ENCODE measurements around the gene TMEM41A.
"Not testable (repeated sequence)": the region's sequence is repeated elsewhere in the genome, so short reads cannot be mapped to it uniquely, and the experiment has no call there.

TMEM41A gene

DNA sequence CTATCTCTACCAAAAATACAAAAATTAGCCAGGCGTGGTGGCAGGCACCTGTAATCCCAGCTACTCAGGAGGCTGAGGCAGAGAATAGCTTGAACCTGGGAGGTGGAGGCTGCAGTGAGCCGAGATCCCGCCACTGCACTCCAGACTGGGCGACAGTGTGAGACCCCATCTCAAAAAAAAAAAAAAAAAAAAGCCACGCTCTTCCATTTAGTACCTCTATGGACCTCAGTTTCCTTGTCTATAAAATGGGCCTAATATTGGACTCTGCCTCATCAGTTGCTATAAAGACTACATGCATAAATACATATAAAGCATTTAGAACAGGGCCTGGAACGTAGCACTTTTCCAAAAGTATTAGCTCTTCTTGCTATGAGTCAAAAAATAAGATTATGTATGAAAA is 23.9 kb downstream of the TMEM41A start:
- H3K27me3 ChIP-seq (replicated peaks in 2 of 5; ENCODE audit: control insufficient read depth in 4 of 5, insufficient read depth in 5 of 5, low read length in 4 of 5); H3K4me3 ChIP-seq (ENCODE audit: control insufficient read depth in 1 of 7, extremely low read depth in 1 of 7, insufficient read depth in 4 of 7, low read depth in 2 of 7, low read length in 6 of 7); H3K27ac ChIP-seq (ENCODE audit: insufficient read depth in 1 of 2, low read depth in 1 of 2, low read length in 2 of 2, poor library complexity in 1 of 2, severe bottlenecking in 2 of 2); POLR2A ChIA-PET; DNase-seq; H3K9me3 ChIP-seq (ENCODE audit: control extremely low read depth in 1 of 5, control insufficient read depth in 4 of 5, insufficient read depth in 2 of 5, low read depth in 1 of 5, low read length in 4 of 5); H3K4me1 ChIP-seq (ENCODE audit: control extremely low read depth in 1 of 4, control insufficient read depth in 4 of 4, insufficient read depth in 4 of 4, low read length in 3 of 4): not testable (repeated sequence)
- H3K36me3 ChIP-seq (ENCODE audit: control insufficient read depth in 4 of 4, insufficient read depth in 4 of 4, low read length in 3 of 4) = peaks cover 0 to 10% (median 0%) of the 10 kb centered on the region in 4 experiments
- 100% methylated on average over 3 of the region's 6 CpGs for WGBS (ENCODE audit: insufficient coverage)
- CTCF ChIA-PET = interaction anchor here (1.4 kb wide), 1 partner anchor 15 kb away, joined by 5 read pairs; no protein-coding TSS in a partner anchor

DNA sequence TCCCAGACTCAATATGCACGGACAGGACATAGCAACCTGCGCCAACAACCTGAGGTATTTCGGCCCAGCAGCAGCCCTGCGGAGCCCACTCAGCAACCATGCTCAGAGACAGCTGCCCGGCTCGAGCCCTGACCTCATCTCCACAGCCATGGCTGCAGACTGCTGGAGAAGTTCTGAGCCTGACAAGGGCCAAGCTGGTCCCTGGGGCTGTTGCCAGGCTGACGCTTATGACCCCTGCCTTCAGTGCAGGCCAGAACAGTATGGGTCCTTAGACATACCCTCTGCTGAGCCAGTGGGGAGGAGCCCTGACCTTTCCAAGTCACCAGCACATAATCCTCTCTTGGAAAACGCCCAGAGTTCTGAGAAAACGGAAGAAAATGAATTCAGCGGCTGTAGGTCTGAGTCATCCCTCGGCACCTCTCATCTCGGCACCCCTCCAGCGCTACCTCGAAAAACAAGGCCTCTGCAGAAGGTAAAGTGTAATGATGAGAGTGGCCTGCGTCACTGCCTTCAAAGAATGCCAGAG is 25.5 kb downstream of the TMEM41A start:
- Histone ChIP-seq H3K9me3 (ENCODE audit: control extremely low read depth in 1 of 5, control insufficient read depth in 4 of 5, insufficient read depth in 2 of 5, low read depth in 1 of 5, low read length in 4 of 5) (no peaks in the 10 kb centered on the region), H3K4me3 (ENCODE audit: control insufficient read depth in 1 of 7, extremely low read depth in 1 of 7, insufficient read depth in 4 of 7, low read depth in 2 of 7, low read length in 6 of 7) (no peak overlapping the region), H3K36me3 (ENCODE audit: control insufficient read depth in 4 of 4, insufficient read depth in 4 of 4, low read length in 3 of 4) (peaks cover 0 to 5% (median 0%) of the 10 kb centered on the region in 4 experiments), H3K27me3 (replicated peaks in 2 of 5; ENCODE audit: control insufficient read depth in 4 of 5, insufficient read depth in 5 of 5, low read length in 4 of 5) (no peaks in the 10 kb centered on the region), H3K4me1 (ENCODE audit: control extremely low read depth in 1 of 4, control insufficient read depth in 4 of 4, insufficient read depth in 4 of 4, low read length in 3 of 4) (no peaks in the 10 kb centered on the region), H3K27ac (ENCODE audit: insufficient read depth in 1 of 2, low read depth in 1 of 2, low read length in 2 of 2, poor library complexity in 1 of 2, severe bottlenecking in 2 of 2) (peak overlapping the region in 1 of 2 experiments; percentile 55)
- POLR2A ChIA-PET = no interaction called here
- WGBS (ENCODE audit: insufficient coverage) = 98% methylated on average over 14 of the region's 15 CpGs
- no peak for DNase-seq
- CTCF ChIA-PET = no interaction called here

DNA sequence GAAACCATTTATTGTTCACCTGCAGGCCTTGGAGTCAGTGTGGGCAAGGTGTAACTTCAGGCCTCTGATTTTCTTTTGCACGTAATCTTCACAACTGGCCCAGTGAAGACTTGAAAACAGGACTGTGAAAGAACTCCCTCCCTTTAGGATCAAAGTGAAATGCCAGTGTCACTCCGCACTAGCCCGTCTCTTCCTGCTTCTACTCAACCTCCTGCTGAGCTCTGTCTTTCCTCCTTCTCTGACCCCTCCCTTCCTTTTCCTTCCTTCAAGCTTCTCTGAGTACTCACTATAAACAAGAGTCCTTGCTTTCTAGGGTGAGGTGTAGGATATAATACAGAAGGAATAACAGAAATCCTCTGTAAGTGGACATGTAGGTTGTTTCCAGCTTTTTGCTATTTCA is 28.5 kb downstream of the TMEM41A start:
- Histone ChIP-seq H3K4me1 (ENCODE audit: control extremely low read depth in 1 of 4, control insufficient read depth in 4 of 4, insufficient read depth in 4 of 4, low read length in 3 of 4) (no peaks in the 10 kb centered on the region), H3K36me3 (ENCODE audit: control insufficient read depth in 4 of 4, insufficient read depth in 4 of 4, low read length in 3 of 4) (peaks cover 0 to 5% (median 0%) of the 10 kb centered on the region in 4 experiments), H3K27ac (ENCODE audit: insufficient read depth in 1 of 2, low read depth in 1 of 2, low read length in 2 of 2, poor library complexity in 1 of 2, severe bottlenecking in 2 of 2) (no peak overlapping the region), H3K9me3 (ENCODE audit: control extremely low read depth in 1 of 5, control insufficient read depth in 4 of 5, insufficient read depth in 2 of 5, low read depth in 1 of 5, low read length in 4 of 5) (no peaks in the 10 kb centered on the region), H3K4me3 (ENCODE audit: control insufficient read depth in 1 of 7, extremely low read depth in 1 of 7, insufficient read depth in 4 of 7, low read depth in 2 of 7, low read length in 6 of 7) (no peak overlapping the region), H3K27me3 (replicated peaks in 2 of 5; ENCODE audit: control insufficient read depth in 4 of 5, insufficient read depth in 5 of 5, low read length in 4 of 5) (no peaks in the 10 kb centered on the region)
- POLR2A ChIA-PET = no interaction called here
- CTCF ChIA-PET = interaction anchor here (1.1 to 1.6 kb wide), 2 partner anchors 16 to 105 kb away, joined by 3 read pairs; no protein-coding TSS in a partner anchor
- no peak for DNase-seq
- 95% methylated on average over 3 of the region's 3 CpGs for WGBS (ENCODE audit: insufficient coverage)

DNA sequence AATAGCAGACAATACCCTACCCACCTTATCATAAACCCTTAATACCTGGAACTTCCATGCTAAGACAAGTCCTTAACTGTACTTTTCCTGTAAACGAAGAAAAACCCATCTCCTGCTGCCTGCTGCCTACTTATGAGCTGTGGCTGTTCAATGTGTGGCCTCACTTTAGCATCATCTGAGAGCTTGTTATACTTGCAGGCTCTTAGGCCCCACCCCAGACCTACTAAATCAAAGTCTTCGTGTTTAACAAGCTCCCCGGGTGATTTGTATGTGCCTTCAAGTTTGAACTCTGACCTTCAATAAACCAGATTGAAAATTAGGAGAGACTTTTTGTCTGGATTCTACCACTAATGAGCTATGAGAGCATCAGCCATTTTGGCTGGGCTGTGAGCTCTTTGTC is 29.3 kb downstream of the TMEM41A start:
- ChIA-PET POLR2A (no interaction called here), CTCF (interaction anchor here (1.1 to 1.6 kb wide), 3 partner anchors 11 to 106 kb away, joined by 3 read pairs; no protein-coding TSS in a partner anchor)
- 96% methylated on average over 2 of the region's 3 CpGs for WGBS (ENCODE audit: insufficient coverage)
- H3K9me3 ChIP-seq (ENCODE audit: control extremely low read depth in 1 of 5, control insufficient read depth in 4 of 5, insufficient read depth in 2 of 5, low read depth in 1 of 5, low read length in 4 of 5) = no peaks in the 10 kb centered on the region
- H3K27ac ChIP-seq (ENCODE audit: insufficient read depth in 1 of 2, low read depth in 1 of 2, low read length in 2 of 2, poor library complexity in 1 of 2, severe bottlenecking in 2 of 2) = no peak overlapping the region
- DNase-seq = no peak
- peaks cover 0 to 5% (median 0%) of the 10 kb centered on the region in 4 experiments for H3K36me3 ChIP-seq (ENCODE audit: control insufficient read depth in 4 of 4, insufficient read depth in 4 of 4, low read length in 3 of 4)
- H3K4me1 ChIP-seq (ENCODE audit: control extremely low read depth in 1 of 4, control insufficient read depth in 4 of 4, insufficient read depth in 4 of 4, low read length in 3 of 4) = no peaks in the 10 kb centered on the region
- no peak overlapping the region for H3K4me3 ChIP-seq (ENCODE audit: control insufficient read depth in 1 of 7, extremely low read depth in 1 of 7, insufficient read depth in 4 of 7, low read depth in 2 of 7, low read length in 6 of 7)
- H3K27me3 ChIP-seq (replicated peaks in 2 of 5; ENCODE audit: control insufficient read depth in 4 of 5, insufficient read depth in 5 of 5, low read length in 4 of 5) = no peaks in the 10 kb centered on the region

DNA sequence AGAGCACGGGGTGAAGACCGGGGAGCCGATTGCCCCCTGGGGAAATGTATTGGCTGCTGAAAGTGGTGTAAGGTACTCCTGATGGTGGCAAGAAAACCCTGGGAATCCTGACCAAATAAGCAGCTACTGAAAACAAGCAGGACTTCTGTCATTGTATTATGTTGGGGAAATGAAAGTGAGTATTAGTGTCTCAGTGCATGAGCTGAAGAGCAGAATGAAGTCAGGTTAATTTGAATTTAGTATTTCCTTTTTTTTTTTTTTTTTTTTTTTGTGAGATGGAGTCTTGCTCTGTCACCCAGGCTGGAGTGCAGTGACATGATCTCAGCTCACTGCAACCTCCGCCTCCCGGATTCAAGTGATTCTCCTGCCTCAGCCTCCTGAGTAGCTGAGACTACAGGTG is 32.7 kb downstream of the TMEM41A start:
- CTCF ChIA-PET = interaction anchor here (0.6 to 2.4 kb wide), 2 partner anchors 94 to 1589 kb away, joined by 3 to 6 read pairs; no protein-coding TSS in a partner anchor
- H3K4me3 ChIP-seq (ENCODE audit: control insufficient read depth in 1 of 7, extremely low read depth in 1 of 7, insufficient read depth in 4 of 7, low read depth in 2 of 7, low read length in 6 of 7); H3K27me3 ChIP-seq (replicated peaks in 2 of 5; ENCODE audit: control insufficient read depth in 4 of 5, insufficient read depth in 5 of 5, low read length in 4 of 5); DNase-seq; POLR2A ChIA-PET; H3K27ac ChIP-seq (ENCODE audit: insufficient read depth in 1 of 2, low read depth in 1 of 2, low read length in 2 of 2, poor library complexity in 1 of 2, severe bottlenecking in 2 of 2); H3K36me3 ChIP-seq (ENCODE audit: control insufficient read depth in 4 of 4, insufficient read depth in 4 of 4, low read length in 3 of 4); H3K4me1 ChIP-seq (ENCODE audit: control extremely low read depth in 1 of 4, control insufficient read depth in 4 of 4, insufficient read depth in 4 of 4, low read length in 3 of 4); H3K9me3 ChIP-seq (ENCODE audit: control extremely low read depth in 1 of 5, control insufficient read depth in 4 of 5, insufficient read depth in 2 of 5, low read depth in 1 of 5, low read length in 4 of 5): not testable (repeated sequence)
- 97% methylated on average over 5 of the region's 5 CpGs for WGBS (ENCODE audit: insufficient coverage)

DNA sequence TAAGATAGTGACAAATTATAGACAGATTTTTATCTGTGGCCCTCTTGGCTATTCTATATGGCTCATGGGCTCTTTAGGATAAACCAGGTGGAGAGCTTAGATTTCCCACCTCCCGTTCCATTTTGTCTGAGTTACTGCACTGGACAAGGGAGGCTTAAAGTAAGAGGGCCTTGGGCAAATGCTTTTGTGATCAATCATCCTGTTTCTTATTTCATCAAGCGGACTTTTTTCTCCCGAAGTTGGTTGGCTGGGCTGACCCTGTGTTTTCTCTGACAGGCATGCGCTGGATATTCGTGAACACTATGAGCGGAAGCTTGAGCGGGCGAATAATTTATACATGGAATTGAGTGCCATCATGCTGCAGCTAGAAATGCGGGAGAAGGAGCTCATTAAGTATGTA is 33.4 kb downstream of the TMEM41A start:
- Histone ChIP-seq H3K4me3 (ENCODE audit: control insufficient read depth in 1 of 7, extremely low read depth in 1 of 7, insufficient read depth in 4 of 7, low read depth in 2 of 7, low read length in 6 of 7) (no peak overlapping the region), H3K4me1 (ENCODE audit: control extremely low read depth in 1 of 4, control insufficient read depth in 4 of 4, insufficient read depth in 4 of 4, low read length in 3 of 4) (no peaks in the 10 kb centered on the region), H3K27ac (ENCODE audit: insufficient read depth in 1 of 2, low read depth in 1 of 2, low read length in 2 of 2, poor library complexity in 1 of 2, severe bottlenecking in 2 of 2) (no peak overlapping the region), H3K9me3 (ENCODE audit: control extremely low read depth in 1 of 5, control insufficient read depth in 4 of 5, insufficient read depth in 2 of 5, low read depth in 1 of 5, low read length in 4 of 5) (no peaks in the 10 kb centered on the region), H3K36me3 (ENCODE audit: control insufficient read depth in 4 of 4, insufficient read depth in 4 of 4, low read length in 3 of 4) (no peaks in the 10 kb centered on the region), H3K27me3 (replicated peaks in 2 of 5; ENCODE audit: control insufficient read depth in 4 of 5, insufficient read depth in 5 of 5, low read length in 4 of 5) (no peaks in the 10 kb centered on the region)
- no peak for DNase-seq
- POLR2A ChIA-PET = no interaction called here
- CTCF ChIA-PET = interaction anchor here (2.4 kb wide), 1 partner anchor 94 kb away, joined by 6 read pairs; no protein-coding TSS in a partner anchor
- 98% methylated on average over 9 of the region's 9 CpGs for WGBS (ENCODE audit: insufficient coverage)

DNA sequence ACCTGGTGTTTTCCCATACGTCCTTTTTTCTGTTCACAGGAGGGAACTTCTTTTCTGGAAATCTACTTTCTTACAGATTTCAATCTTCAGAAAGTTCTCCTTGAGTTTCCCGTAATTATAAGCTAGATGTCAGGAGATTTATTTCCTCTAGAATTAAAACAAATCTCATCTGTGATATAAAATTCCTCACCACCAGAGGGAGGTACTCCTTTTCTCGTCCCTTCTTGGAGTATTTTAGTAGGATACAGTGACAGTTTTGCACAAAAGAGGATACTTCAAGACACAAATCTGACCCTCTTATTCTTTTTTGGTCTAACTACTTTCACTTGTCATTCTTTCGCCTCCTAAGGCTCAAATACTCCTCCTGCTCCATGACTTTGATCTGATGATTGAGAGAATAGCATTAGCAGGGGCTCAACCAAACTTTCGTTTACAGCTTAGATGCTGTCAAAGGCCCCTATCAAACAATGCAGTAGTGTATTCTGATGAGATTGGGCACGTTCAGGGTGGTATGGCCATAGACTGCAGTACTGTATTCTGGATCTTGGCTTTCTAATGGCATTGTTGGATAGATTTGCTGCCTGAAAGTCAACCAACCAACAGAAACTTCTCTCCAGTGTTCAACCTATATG is 38.0 kb downstream of the TMEM41A start:
- H3K4me1 ChIP-seq (ENCODE audit: control extremely low read depth in 1 of 4, control insufficient read depth in 4 of 4, insufficient read depth in 4 of 4, low read length in 3 of 4) = no peaks in the 10 kb centered on the region
- CTCF ChIA-PET = interaction anchor here (0.7 to 3.0 kb wide), 13 partner anchors 9 to 116 kb away, joined by 3 to 10 read pairs (median 5); no protein-coding TSS in a partner anchor
- H3K27me3 ChIP-seq (replicated peaks in 2 of 5; ENCODE audit: control insufficient read depth in 4 of 5, insufficient read depth in 5 of 5, low read length in 4 of 5) = no peaks in the 10 kb centered on the region
- 100% methylated on average over 1 of the region's 6 CpGs for WGBS (ENCODE audit: insufficient coverage)
- POLR2A ChIA-PET = no interaction called here
- H3K4me3 ChIP-seq (ENCODE audit: control insufficient read depth in 1 of 7, extremely low read depth in 1 of 7, insufficient read depth in 4 of 7, low read depth in 2 of 7, low read length in 6 of 7) = no peak overlapping the region
- H3K9me3 ChIP-seq (ENCODE audit: control extremely low read depth in 1 of 5, control insufficient read depth in 4 of 5, insufficient read depth in 2 of 5, low read depth in 1 of 5, low read length in 4 of 5) = no peaks in the 10 kb centered on the region
- DNase-seq = peak; percentile 31 to 44 (median 36)
- no peak overlapping the region for H3K27ac ChIP-seq (ENCODE audit: insufficient read depth in 1 of 2, low read depth in 1 of 2, low read length in 2 of 2, poor library complexity in 1 of 2, severe bottlenecking in 2 of 2)
- no peaks in the 10 kb centered on the region for H3K36me3 ChIP-seq (ENCODE audit: control insufficient read depth in 4 of 4, insufficient read depth in 4 of 4, low read length in 3 of 4)

Measured in common myeloid progenitor, CD34-positive (primary cell).